GM19452 (cell line): ENCODE results near the gene ITM2C.

Source experiments
- ATAC-seq: cut with Tn5 transposase; IDR thresholded peaks from one replicate; pipeline ENCODE4 v1.9.1; 2021; ENCODE audit not compliant: unreplicated experiment

The ITM2C gene

GRCh38 chr2:230906471-230907230 is 41.9 kb downstream of the ITM2C start:
- no peak for ATAC-seq

- no peak for ATAC-seq
Measured at GRCh38 chr2:230907361-230908091, 42.8 kb downstream of the ITM2C start.

DNA sequence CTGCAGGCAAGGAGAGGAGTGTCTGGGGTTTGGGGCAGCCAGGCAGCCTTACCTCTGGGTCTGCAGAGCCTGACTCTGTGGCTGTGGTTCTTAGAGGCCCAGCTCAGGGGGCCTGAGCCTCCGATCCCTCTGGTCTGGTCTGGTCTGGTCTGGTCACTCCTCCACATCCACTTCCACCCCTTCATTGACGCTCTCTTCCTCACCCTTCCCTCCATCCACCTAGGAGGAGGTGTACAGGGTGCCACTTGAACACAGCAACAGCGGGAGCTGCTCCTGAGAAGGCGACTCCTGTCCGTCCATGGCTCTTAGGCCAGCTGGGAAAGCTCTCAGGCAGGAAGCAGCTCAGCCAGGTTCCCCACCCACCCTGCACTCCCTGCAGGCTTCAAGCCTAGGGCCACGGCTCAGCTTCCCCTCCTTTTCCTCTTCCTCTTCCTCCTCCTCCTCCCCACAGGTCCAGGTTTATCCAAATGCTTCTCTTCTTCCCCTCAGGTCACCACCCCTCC is 43.4 kb downstream of the ITM2C start:
- no peak for ATAC-seq

DNA sequence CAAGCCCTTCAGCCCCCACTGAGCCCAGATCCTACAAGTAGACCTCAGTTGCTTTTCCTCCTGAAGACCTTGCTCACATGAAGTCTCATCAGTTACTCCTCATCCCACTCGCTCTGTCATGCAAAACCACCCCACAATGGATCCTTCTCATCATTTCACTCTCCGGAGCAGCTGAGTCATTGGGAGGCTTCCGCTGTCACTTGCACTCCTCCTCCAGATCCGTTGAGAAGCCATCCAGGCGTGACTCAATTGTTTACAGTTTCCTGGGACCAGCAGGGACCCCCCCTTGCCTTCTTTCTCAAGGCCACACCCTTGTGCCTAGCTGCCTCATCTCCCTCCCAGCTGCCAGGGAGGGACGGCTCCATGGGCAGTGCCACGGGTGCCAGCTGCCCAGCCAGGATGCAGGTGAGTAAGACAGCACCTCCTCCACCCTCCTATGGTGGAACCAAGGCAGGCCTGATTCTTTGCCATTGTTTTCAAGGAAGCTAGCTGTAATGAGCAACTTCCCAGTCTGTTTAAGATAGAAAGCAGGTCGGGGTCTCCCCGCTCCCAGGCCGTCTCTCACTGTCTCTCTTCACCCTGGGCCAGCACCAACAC is 44.0 kb downstream of the ITM2C start:
- no peak for ATAC-seq

DNA sequence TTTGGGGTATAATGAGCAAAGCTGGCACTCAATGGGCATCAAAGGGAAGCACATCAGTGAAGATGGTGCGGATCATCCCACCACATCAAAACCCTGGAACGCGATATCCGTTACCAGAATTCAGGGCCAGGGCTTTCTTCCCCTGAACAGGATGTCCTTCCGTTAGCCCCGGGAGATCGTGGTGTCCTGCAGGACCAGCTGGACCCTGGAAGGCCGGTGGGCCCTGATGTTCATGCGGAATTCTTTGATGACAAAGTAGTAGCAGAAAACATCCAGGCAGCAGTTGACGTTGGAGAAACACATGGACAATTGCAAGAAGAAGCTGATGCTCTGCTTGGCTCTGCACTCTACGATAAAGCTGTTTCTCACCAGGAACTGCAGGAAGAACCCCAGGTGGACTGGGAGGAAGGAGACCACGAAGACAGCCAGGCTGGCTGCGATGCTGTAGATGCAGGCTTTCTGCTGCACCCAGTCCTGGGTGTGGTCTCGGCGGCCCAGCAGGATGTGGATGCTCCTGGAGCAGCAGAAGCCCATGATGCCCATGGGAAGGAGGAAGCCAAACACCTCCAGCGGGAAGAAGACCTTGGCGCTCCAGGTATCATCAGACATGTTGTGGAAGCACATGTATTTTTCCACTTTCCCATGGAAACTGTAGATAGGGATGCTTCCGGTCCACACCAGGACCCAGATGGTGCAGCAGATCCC is 45.3 kb downstream of the ITM2C start:
- no peak for ATAC-seq

DNA sequence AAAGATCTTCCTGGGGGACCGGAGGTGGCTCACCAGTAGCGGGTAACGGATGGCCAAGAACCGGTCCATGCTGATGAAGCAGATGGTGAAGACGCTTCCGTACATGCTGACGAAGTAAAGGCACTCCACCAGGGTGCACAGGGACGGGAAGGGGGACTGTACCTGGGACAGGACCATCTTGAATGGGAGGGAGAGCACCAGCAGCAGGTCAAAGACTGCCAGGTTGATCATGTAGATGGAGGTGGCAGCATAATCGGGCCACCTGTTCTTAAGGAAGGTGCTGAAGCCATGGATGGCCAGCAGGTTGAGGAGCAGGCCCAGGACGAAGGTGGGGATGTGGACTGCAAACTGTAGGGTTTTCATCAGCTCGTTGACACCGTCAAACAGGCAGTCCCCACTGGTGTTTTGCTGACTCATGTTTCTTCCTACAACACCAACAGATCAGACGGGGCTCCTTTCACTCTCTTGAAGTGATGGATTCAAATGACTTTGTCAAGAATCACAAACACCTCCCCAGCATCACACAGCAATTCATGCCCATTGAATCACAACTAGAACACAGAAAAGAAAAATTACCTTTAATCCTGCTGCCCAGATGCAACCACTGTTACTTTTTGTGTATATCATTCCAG is 45.9 kb downstream of the ITM2C start:
- ATAC-seq = no peak

DNA sequence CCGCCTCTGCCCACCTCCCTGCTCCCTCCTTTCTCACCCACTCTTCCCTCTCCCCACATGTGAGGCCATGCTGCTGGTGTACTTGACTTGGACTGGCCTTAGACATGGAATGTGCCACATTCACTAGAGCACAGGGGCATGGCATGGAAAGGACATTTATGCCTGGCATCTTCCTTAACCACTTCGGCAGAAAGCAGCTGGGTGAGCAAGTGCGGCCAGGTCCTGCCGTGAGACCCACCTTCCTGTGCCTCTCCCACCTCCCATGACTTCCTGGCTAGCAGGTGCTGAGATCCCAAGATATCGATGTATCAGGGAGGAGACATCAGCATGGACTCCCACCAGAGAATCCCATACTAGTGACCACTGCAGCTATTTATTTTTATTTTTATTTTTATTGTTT is 47.3 kb downstream of the ITM2C start:
- no peak for ATAC-seq

DNA sequence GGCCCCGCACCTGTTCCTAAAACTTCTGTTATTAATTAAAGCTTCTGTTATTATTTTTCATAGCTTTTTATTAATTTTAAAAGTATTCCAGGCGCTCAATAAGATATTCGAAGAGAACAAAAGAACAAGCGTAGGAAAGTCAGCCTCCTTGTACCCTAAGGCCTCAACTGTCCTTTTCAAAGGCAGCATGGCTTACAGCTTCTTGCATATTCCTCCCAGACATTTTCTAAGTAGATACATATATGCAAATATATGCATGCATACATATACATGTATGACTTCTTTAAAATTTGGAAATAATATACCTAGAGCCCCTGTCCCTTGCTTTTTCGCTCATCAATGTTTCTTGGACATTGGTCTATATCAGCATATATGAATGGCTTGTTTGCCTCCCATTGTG is 48.0 kb downstream of the ITM2C start:
- ATAC-seq = no peak

DNA sequence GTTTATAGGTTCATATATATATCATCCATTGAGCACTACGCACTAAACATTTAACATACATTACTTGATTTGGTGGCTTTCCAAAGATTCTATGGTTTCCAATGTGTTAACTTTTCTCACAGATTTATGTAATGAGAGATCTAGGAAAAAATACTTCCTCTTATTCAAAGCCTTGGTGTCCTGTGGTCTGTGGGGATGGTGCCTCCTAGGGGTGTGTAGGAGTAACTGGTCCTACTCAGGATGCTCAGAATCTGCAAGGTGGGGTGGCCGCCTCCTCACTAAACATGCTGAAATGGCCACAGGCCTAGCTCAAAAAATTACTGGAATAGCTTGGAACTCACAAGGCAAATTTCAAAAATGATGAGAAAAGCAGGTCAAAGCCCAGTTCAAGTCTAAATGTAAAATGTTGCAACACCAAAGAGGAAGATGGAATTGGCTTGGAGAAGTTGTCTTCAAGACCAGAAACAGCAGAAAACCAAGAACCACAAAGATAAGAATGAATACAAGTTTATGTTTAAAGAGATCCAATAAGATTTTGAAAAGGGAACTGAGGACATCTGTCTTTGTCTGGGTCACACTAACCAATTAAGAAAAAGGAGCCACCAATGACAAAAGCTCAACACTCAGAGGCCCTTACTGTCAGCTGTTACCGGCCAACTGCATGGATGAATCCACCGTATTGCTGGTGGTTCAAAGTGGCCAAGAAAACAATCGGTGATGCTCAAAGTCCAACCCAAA is 48.8 kb downstream of the ITM2C start:
- ATAC-seq = no peak

DNA sequence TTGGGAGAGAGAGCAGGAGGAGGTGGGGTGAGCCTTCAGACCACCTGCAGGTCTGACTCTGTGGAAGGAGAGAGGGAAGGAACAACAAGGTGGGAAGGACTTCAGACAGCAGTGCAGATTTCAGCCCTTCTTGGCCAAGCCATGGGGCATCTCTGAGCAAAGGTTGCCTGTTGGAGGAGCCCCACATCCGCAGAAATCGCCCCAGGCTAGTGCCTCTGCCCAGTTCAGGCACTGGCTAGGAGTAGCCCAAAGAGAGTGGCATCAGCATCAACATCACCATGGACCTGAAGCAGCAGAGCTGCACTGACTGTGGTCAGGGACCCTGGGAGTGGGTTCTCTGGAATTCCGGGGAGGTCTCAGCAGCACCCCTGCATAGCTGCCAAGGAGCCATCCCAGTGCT is 50.1 kb downstream of the ITM2C start:
- no peak for ATAC-seq

DNA sequence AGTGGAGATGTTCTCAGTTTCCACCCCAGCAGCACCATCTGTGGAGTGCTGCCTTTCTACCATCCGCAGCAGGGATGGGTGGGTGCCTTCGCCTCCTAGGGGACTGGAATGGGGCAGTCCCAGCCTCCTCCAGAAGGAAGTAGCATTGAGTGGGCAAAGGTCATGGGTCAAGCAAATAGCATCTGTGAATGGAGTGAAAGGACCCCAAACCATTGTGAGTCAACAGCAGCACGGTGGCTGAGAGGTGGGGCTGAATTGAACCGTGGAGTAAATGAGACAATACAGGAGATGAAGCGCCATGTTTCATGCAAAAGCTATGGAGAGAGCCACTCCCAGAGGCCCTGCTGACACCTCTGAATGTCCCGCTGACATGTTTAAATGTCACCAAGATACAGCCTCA is 50.6 kb downstream of the ITM2C start:
- no peak for ATAC-seq

GRCh38 chr2:230916218-230916617 is 51.5 kb downstream of the ITM2C start:
- ATAC-seq = no peak

DNA sequence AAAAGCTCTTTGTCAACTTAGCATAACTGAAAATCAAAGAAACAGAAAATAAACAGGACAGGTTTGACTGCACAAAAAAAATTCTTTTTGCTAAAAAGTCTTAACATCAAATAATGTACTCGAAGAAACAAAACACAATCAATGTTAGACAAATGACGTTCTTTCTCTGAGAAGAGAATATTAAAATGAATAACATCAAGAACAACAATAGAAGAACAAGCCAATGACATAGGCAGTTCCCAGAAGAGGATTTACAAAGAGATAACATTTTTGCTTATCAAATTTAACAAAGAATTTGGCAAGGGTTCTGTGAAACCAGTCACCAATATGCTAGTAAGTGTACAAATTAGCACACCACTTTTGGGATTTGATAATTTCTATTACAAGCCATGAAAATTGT is 54.5 kb downstream of the ITM2C start:
- no peak for ATAC-seq

DNA sequence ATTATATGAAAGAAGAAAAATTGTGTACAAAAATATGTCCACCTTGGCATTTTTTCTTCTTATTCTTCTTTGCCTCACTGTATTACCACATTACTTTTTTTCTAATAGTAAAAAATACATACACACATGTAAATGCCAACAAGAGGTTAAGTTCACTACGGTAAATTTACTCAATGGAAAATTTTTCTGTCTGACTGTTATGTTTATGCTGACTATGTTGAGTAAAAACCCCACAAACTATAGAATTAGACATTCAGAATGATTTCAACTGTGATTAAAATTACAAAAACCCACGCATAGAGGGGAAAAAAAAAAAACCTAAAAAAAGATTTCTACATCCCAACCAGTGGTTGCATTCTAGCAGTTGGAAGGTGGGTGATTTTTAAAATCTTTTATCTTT is 54.9 kb downstream of the ITM2C start:
- ATAC-seq = no peak

DNA sequence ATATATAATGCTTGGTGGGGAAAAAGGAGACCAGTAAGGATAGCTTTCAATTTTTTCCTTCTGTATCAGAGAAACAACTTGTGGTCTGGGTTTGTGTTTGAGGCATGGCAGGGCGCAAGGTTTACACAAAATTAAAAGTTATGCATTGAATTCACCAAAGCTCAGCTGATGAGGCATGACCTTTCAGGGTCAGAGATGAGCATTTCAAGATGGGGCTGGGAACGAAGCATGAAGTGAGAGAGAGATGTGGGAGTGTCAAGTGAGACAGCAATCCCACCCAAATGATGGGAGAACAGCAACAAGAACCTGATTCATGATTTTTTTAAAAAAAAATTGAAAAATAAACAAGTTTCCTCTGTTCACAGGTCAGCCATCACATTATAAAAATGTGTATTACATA is 55.4 kb downstream of the ITM2C start:
- ATAC-seq = no peak

DNA sequence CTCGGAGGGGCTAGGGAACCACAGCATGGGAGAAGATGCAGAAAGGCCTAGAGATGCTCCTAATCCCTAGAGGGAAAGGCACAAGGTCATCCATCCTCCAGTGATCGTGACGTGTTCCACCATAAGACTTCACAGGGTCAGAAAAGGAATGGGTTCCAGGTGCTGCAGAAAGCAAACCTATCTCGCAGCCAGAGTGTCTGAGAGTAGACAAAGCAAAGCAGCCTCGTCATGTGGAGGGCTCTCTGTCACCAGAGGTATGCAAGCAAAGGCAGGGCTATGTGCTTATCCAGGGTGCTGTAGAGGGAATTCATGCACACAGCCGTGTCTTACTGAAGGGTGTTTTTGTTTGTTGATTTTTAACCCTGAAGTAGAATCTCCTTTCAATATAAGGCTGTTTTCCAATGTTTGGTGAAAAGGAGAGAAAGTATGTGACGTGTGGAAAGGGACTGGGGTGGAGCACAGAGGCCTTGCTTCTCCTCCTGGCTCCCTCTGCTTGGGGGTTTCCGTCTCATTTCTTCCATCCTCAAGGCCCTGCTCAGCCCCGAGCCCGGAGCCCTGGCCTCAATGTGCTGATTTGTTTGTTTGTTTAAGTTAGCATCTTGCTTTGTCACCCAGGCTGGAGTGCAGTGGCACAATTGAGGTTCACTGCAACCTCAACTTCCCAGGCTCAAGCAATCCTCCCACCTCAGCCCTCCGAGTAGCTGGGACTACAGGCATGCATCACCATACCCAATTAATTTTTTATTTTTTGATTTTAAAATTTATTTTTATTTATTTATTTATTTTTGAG is 57.3 kb downstream of the ITM2C start:
- no peak for ATAC-seq

DNA sequence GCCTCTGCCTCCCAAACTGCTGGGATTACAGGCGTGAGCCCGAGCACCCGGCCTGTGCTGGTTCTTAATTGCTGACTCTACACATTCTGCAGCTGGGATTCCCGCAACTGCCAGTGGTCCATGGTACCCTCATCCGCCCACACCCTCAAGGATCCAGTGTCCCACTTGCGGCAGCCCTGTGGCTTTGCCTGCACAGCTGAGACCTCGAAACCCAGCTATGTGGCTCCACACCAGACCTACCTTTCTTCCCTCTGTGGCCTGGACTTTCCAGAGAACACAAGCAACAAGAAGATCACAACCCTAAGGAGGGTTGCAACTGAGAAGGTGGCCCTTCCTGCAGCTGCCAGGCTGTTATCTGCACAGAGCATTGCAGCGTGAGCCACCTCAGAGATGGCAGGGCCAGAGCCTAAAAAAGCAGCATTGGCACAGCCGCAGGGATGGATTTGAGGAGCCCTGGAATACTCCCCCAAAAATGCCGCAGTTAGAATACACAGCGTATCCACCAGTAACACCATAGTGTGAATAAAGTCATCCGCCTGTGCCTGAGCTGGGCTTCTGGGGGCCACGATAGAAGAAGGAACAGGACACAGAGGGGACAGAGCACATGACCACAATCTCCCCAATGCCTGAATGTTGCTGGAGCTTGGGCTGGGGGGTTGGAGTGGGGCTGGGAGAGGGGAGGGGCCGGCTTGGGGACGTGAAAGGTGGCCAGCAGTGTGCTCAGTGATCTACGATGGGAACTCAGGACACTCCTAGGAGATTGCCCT is 58.4 kb downstream of the ITM2C start:
- ATAC-seq = no peak

DNA sequence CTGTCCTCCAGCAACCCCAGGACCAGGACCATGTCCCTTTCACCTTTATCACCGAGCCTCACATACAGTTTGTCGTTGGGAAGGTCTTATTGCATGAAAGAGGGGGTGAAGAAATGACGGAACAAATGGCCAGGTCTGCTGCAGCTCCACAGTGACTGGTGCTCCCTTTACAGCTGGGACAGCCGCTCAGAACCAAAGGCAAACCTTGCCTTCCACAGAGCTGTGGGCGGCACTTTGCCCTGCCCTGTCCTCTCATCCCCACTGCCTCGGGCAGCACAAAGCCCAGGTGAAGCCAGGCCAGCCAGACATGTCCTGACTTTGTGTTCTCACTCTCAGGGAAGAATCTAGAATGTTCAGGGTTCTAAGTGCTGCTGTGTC is 59.3 kb downstream of the ITM2C start:
- no peak for ATAC-seq
